ENCODE measurements around the gene KCNN1. TPM values are rescaled to one million over a fixed set of nuclear protein-coding genes. Genes with fewer than 3 reads are reported as not detected.

The KCNN1 gene
- total and polyA plus RNA-seq, 2 of the 13 experiments (the other 11 are each of a cell fraction or from before 2014, with no cell fraction given): 0.04 TPM; not detected in 1

- no peak for TF ChIP-seq GTF2F1 (IDR thresholded peaks at IDR 0.05; ENCODE audit: low read length)
- no peak for TF ChIP-seq ZSCAN22 (CRISPR knock-in tag; IDR thresholded peaks at IDR 0.05)
- TF ChIP-seq HMGA1 (CRISPR knock-in tag; conservative IDR thresholded peaks at IDR 0.05): no peak
- TF ChIP-seq, protein P1, sequence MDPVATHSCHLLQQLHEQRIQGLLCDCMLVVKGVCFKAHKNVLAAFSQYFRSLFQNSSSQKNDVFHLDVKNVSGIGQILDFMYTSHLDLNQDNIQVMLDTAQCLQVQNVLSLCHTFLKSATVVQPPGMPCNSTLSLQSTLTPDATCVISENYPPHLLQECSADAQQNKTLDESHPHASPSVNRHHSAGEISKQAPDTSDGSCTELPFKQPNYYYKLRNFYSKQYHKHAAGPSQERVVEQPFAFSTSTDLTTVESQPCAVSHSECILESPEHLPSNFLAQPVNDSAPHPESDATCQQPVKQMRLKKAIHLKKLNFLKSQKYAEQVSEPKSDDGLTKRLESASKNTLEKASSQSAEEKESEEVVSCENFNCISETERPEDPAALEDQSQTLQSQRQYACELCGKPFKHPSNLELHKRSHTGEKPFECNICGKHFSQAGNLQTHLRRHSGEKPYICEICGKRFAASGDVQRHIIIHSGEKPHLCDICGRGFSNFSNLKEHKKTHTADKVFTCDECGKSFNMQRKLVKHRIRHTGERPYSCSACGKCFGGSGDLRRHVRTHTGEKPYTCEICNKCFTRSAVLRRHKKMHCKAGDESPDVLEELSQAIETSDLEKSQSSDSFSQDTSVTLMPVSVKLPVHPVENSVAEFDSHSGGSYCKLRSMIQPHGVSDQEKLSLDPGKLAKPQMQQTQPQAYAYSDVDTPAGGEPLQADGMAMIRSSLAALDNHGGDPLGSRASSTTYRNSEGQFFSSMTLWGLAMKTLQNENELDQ (CRISPR knock-in tag; IDR thresholded peaks at IDR 0.05; ENCODE audit: borderline replicate concordance): no peak
- peak; percentile 41 for TF ChIP-seq YY1 (IDR thresholded peaks at IDR 0.05; ENCODE audit: insufficient read depth, insufficient replicate concordance, low read depth, low read length)
- peak; percentile 34 for TF ChIP-seq RBM22 (optimal IDR thresholded peaks at IDR 0.05; ENCODE audit: low read length)
- TF ChIP-seq ZNF709 (CRISPR knock-in tag; IDR thresholded peaks at IDR 0.05): peak; percentile 79; the same call in 1 of the 2 replicates
- no peak for TF ChIP-seq TSC22D2 (CRISPR knock-in tag; IDR thresholded peaks at IDR 0.05; ENCODE audit: borderline replicate concordance)
- no peak for TF ChIP-seq NFATC3 (CRISPR knock-in tag; IDR thresholded peaks at IDR 0.05)
- peak; percentile 62; the same call in 1 of the 2 replicates for TF ChIP-seq ZNF441 (CRISPR knock-in tag; IDR thresholded peaks at IDR 0.05; ENCODE audit: borderline replicate concordance)
- no peak for TF ChIP-seq ZC3H13 (CRISPR knock-in tag; IDR thresholded peaks at IDR 0.05)
- TF ChIP-seq SETDB1 (CRISPR knock-in tag; IDR thresholded peaks at IDR 0.05; ENCODE audit: borderline replicate concordance): no peak
- no peak for TF ChIP-seq ZXDC (CRISPR knock-in tag; IDR thresholded peaks at IDR 0.05)
- no peak for TF ChIP-seq ZNF616 (CRISPR knock-in tag; IDR thresholded peaks at IDR 0.05; ENCODE audit: low read depth)
- TF ChIP-seq, protein P2, sequence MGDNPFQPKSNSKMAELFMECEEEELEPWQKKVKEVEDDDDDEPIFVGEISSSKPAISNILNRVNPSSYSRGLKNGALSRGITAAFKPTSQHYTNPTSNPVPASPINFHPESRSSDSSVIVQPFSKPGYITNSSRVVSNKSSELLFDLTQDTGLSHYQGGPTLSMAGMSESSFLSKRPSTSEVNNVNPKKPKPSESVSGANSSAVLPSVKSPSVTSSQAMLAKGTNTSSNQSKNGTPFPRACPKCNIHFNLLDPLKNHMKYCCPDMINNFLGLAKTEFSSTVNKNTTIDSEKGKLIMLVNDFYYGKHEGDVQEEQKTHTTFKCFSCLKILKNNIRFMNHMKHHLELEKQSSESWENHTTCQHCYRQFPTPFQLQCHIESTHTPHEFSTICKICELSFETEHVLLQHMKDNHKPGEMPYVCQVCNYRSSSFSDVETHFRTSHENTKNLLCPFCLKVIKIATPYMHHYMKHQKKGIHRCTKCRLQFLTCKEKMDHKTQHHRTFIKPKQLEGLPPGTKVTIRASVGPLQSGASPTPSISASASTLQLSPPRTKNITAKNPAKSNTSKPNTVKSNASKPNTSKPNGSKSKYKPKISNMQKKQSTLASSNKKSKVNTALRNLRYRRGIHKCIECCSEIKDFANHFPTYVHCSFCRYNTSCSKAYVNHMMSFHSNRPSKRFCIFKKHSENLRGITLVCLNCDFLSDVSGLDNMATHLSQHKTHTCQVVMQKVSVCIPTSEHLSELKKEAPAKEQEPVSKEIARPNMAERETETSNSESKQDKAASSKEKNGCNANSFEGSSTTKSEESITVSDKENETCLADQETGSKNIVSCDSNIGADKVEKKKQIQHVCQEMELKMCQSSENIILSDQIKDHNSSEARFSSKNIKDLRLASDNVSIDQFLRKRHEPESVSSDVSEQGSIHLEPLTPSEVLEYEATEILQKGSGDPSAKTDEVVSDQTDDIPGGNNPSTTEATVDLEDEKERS (CRISPR knock-in tag; IDR thresholded peaks at IDR 0.05): no peak
- TF ChIP-seq, protein P3, sequence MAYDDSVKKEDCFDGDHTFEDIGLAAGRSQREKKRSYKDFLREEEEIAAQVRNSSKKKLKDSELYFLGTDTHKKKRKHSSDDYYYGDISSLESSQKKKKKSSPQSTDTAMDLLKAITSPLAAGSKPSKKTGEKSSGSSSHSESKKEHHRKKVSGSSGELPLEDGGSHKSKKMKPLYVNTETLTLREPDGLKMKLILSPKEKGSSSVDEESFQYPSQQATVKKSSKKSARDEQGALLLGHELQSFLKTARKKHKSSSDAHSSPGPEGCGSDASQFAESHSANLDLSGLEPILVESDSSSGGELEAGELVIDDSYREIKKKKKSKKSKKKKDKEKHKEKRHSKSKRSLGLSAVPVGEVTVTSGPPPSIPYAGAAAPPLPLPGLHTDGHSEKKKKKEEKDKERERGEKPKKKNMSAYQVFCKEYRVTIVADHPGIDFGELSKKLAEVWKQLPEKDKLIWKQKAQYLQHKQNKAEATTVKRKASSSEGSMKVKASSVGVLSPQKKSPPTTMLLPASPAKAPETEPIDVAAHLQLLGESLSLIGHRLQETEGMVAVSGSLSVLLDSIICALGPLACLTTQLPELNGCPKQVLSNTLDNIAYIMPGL (CRISPR knock-in tag; IDR thresholded peaks at IDR 0.05; ENCODE audit: borderline replicate concordance in 1 of 2, low read depth in 1 of 2): peak in 1 of 2 experiments; percentile 66; a peak in 1 of 4 replicates
- peak; percentile 80 for TF ChIP-seq HNF4G (IDR thresholded peaks at IDR 0.05; ENCODE audit: borderline replicate concordance, low read depth, low read length)
- peak; percentile 78; the same call in 1 of the 2 replicates for TF ChIP-seq HNF4G (CRISPR knock-in tag; IDR thresholded peaks at IDR 0.05; ENCODE audit: borderline replicate concordance, low read depth)
Observed at GRCh38 chr19:18013210-18014111, 46.6 kb downstream of the KCNN1 start (continued).
